ENCODE data around the gene CLEC1A.

The CLEC1A gene

DNA sequence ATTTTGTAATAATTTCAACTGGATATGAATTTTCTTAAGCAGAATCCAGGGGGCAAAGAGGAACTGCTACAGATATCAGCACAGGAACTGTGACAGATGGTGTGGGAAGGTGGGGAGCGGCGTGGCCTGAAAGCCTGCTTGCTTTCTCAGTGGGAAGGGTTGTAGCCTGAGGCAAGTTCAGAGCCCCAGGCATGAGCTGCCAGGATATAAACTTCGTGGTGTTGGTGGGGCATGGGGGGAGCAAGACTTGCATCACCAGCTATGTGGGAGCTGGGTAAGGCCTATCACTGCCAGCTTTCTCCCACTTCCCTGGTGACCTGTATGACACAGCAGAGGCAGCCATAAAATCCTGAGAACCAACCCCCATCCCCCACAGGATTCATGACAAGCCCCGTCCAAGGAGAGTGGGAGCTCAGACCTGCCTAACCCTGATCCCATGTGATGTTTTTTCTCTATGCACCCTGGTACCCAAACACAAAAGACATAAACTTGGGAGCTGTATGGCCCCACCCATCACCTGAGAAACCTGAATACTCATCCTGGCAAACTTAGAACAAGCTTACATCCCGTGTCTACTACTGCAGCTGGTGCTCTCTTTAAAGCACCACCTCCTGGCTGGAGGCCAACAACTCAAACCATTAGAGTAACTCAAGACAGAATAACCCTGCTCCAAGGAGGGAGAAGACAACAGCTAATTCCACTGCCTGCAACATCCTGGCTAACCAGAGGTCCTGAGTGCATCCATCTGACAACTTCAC, 16.5 kb downstream of the CLEC1A start:
- no peak overlapping the region for H3K4me2 ChIP-seq

DNA sequence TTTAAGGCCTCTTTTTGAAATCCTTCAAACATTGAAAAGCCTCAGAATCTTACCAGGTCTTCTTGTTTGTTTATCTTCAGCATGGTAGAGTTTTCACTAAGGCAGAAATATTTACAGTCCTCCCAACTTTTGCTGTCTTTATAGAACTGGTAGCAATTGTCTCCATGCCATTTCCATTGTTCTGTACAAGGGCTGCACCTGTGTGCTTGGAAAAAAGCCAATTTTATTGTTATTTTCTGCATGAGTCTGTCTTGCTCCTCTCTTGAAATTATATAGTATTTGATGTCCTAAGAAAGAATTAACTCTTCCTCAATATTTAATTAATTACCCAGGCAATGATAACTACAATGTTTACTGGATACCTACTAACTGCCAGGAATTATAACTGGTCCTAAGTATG, 23.3 kb downstream of the CLEC1A start:
- no peaks in the 10 kb centered on the region for H3K36me3 ChIP-seq
- no peaks in the 10 kb centered on the region for H3K27me3 ChIP-seq
- no peaks in the 10 kb centered on the region for H4K20me1 ChIP-seq
- no peak for TF ChIP-seq Cebpa-rat (IDR thresholded peaks at IDR 0.05)
- no peak overlapping the region for H3K4me2 ChIP-seq
- peaks cover 27% of the 10 kb centered on the region for H3K4me1 ChIP-seq
- no peak overlapping the region for H3K4me3 ChIP-seq
- H3K9me3 ChIP-seq: peaks cover 11% of the 10 kb centered on the region
- no peak overlapping the region for H3K9ac ChIP-seq
- H3K27ac ChIP-seq: no peak overlapping the region

More for the DNA sequence above, 16.5 kb downstream of the CLEC1A start:
- Histone ChIP-seq H3K27ac (no peak overlapping the region), H4K20me1 (no peaks in the 10 kb centered on the region), H3K4me3 (no peak overlapping the region), H3K36me3 (no peaks in the 10 kb centered on the region), H3K9ac (no peak overlapping the region), H3K9me3 (peaks cover 52% of the 10 kb centered on the region), H3K27me3 (no peaks in the 10 kb centered on the region), H3K4me1 (peaks cover 27% of the 10 kb centered on the region)
- no peak for TF ChIP-seq Cebpa-rat (IDR thresholded peaks at IDR 0.05)

DNA sequence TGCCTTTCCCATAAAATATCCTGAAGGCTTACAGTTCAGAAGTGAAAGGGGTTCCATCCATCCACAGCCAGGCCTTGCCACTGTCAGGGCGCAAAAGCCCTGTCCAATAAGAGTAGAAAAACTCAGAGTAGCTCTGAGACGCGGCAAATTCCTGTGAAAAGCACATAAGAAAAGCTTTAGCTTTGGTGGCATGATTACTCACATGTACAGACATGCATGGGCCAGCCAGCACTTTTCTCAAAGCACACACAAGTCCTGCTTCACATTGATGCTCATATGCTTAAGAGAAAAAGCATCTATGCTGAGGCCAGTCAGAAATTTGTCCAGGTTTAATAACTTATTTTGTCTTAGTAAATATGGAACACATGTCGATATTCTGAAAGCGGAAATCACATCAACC, 25.5 kb downstream of the CLEC1A start:
- Histone ChIP-seq H4K20me1 (no peaks in the 10 kb centered on the region), H3K4me1 (peaks cover 9% of the 10 kb centered on the region), H3K9ac (no peak overlapping the region), H3K36me3 (no peaks in the 10 kb centered on the region), H3K4me3 (no peak overlapping the region), H3K27me3 (no peaks in the 10 kb centered on the region), H3K4me2 (no peak overlapping the region), H3K9me3 (no peaks in the 10 kb centered on the region), H3K27ac (no peak overlapping the region)
- TF ChIP-seq Cebpa-rat (IDR thresholded peaks at IDR 0.05): no peak

DNA sequence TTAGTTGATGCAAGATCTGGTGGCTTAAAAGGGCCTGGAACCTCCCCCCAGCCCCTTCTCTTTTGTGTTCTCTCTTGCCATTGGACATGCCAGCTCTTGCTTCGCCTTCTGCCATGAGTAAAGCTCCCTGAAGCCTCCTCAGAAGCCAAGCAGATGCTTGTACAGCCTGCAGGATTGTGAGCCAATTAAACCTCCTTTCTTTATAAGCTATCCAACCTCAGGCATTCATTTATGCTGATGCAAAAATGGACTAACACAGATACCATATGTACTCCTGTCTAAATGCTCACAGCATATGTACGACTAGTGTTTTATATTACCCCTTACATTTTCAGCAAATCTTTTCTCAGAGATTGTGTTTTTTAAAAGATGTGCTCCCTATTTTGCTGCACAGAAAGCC, 26.7 kb downstream of the CLEC1A start:
- no peaks in the 10 kb centered on the region for H3K36me3 ChIP-seq
- H3K4me3 ChIP-seq: no peak overlapping the region
- H3K4me1 ChIP-seq: peaks cover 8% of the 10 kb centered on the region
- H3K27me3 ChIP-seq: no peaks in the 10 kb centered on the region
- no peaks in the 10 kb centered on the region for H3K9me3 ChIP-seq
- no peaks in the 10 kb centered on the region for H4K20me1 ChIP-seq
- no peak for TF ChIP-seq Cebpa-rat (IDR thresholded peaks at IDR 0.05)
- no peak overlapping the region for H3K4me2 ChIP-seq
- H3K9ac ChIP-seq: no peak overlapping the region
- no peak overlapping the region for H3K27ac ChIP-seq

DNA sequence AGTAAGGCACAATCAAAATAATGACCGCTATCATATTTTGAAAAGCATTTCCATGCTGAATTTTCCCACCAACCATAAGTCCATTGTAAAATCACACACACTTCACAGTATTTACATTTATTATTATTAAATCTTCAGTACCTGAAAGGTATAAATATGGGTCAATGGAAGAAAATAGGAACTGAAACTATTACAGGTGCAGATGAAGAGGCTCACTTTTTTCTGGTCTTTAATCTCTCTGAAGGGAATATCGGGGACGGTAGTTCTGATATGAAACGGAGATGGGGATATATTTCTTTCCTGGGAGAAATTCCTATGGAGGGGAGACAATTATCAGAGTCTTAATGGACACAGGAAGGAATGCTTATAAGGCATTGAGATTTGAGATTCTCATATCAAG, 28.4 kb downstream of the CLEC1A start:
- Histone ChIP-seq H3K9me3 (no peaks in the 10 kb centered on the region), H3K27ac (no peak overlapping the region), H3K4me1 (peaks cover 8% of the 10 kb centered on the region), H3K36me3 (no peaks in the 10 kb centered on the region), H3K27me3 (no peaks in the 10 kb centered on the region), H3K4me2 (no peak overlapping the region), H3K9ac (no peak overlapping the region), H3K4me3 (no peak overlapping the region), H4K20me1 (no peaks in the 10 kb centered on the region)
- TF ChIP-seq Cebpa-rat (IDR thresholded peaks at IDR 0.05): no peak

DNA sequence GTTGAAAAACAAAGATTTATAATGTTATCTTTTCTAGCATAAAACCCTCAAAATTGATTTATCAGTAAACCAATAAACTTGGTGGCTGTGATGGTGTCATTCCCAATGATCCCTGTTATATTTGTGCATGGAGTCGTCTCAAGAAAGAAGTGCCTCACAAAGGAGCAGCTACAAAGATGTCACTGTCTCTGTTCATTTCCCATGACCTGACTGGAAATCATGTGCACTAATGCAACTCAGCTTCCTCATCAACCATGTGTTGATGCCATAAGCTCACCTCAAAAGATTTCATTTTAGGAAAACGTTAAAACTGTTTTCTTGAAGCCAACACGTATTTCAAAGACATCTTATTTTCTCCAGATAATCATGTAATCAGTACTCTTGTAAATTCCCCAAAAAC, 28.8 kb downstream of the CLEC1A start:
- Histone ChIP-seq H3K9me3 (no peaks in the 10 kb centered on the region), H3K4me3 (no peak overlapping the region), H3K36me3 (no peaks in the 10 kb centered on the region), H4K20me1 (no peaks in the 10 kb centered on the region), H3K4me1 (peaks cover 12% of the 10 kb centered on the region), H3K27me3 (no peaks in the 10 kb centered on the region), H3K4me2 (no peak overlapping the region), H3K27ac (no peak overlapping the region), H3K9ac (no peak overlapping the region)
- TF ChIP-seq Cebpa-rat (IDR thresholded peaks at IDR 0.05): no peak

DNA sequence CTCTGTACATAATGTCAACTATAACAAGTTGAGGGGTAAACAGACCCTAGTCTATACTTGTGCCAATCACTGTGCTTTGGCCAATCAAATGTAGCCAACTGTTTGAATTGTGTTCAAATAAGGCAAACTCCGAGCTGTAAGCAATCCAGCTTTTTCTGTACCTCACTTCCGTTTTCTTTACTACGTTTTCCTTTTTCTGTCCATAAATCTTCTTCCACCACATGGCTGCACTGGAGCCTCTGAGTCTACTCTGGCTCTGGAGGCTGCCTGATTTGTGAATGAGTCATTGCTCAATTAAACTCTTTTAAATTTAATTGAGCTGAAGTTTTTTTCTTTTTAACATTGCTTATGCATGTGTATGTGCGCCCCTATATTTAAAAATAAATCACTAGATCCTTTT, 29.7 kb downstream of the CLEC1A start:
- Histone ChIP-seq H3K4me1 (peaks cover 12% of the 10 kb centered on the region), H3K4me3 (no peak overlapping the region), H3K9ac (no peak overlapping the region), H3K4me2 (no peak overlapping the region), H3K27me3 (no peaks in the 10 kb centered on the region), H4K20me1 (no peaks in the 10 kb centered on the region), H3K36me3 (no peaks in the 10 kb centered on the region), H3K27ac (no peak overlapping the region), H3K9me3 (no peaks in the 10 kb centered on the region)
- no peak for TF ChIP-seq Cebpa-rat (IDR thresholded peaks at IDR 0.05)

DNA sequence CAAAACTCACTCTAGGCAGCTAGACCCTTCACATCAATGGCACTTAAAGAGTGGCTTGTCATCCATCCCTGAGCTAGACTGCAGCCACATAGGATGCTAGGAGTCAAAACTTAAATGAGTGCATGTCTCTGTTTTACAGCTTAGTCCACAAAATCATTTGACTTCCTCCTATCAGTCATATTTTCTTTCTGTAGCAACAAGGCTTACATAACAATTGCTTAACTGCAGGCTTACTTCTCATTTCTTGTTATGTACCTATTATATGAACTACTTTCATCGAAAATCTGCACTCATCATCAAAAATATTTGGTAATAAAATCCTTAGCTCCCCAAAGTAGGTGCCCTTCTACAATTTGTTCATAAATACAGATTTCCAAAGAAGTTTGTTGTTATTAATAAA, 30.1 kb downstream of the CLEC1A start:
- Histone ChIP-seq H3K27me3 (no peaks in the 10 kb centered on the region), H4K20me1 (no peaks in the 10 kb centered on the region), H3K4me2 (no peak overlapping the region), H3K4me1 (peaks cover 12% of the 10 kb centered on the region), H3K4me3 (no peak overlapping the region), H3K27ac (no peak overlapping the region), H3K36me3 (no peaks in the 10 kb centered on the region), H3K9me3 (no peaks in the 10 kb centered on the region), H3K9ac (no peak overlapping the region)
- TF ChIP-seq Cebpa-rat (IDR thresholded peaks at IDR 0.05): no peak

DNA sequence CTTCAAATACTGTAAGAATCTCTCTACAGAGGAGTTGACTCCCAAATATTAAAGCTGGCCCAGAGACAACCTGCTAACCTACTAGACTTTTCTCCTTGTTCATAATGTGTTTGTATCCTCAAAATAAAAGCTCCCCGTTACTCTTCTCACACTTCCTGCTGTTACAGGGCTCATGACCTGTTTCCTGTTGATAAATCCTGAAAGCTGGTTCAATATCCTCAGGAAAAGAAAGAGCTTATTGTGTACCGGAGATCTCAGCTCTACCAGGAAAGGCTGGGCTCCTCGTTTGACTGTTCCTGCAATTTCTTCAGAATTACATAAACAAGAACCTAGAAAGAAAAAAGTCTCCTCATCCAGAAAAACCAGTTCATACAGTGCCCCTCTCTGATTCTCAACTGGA, 30.8 kb downstream of the CLEC1A start:
- Histone ChIP-seq H3K4me3 (no peak overlapping the region), H3K27ac (no peak overlapping the region), H3K4me2 (peak overlapping the region; percentile 56), H3K9ac (no peak overlapping the region), H3K4me1 (peaks cover 12% of the 10 kb centered on the region), H3K36me3 (no peaks in the 10 kb centered on the region), H3K9me3 (no peaks in the 10 kb centered on the region), H4K20me1 (no peaks in the 10 kb centered on the region), H3K27me3 (no peaks in the 10 kb centered on the region)
- TF ChIP-seq Cebpa-rat (IDR thresholded peaks at IDR 0.05): no peak

DNA sequence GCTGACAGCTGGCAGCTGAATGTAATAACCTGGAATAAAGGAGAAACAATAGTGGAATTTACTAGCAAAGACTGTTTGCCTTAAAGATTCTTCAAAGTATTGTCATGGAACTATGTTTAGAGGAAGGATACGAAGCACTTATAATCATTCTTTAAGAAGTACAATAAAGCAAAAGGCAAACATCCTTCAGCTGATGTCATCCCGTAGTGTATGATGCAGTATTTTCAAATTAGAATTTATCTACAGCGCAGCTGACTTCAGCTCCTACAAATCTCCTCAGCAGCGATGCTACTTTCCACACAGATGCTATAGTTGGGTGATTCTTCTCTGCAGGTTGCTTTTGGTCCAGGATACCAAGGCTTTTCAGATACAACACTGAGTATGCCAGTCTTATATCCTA, 31.5 kb downstream of the CLEC1A start:
- Histone ChIP-seq H4K20me1 (no peaks in the 10 kb centered on the region), H3K9me3 (no peaks in the 10 kb centered on the region), H3K4me3 (no peak overlapping the region), H3K4me1 (peaks cover 12% of the 10 kb centered on the region), H3K9ac (no peak overlapping the region), H3K27ac (no peak overlapping the region), H3K36me3 (no peaks in the 10 kb centered on the region), H3K27me3 (no peaks in the 10 kb centered on the region), H3K4me2 (no peak overlapping the region)
- TF ChIP-seq Cebpa-rat (IDR thresholded peaks at IDR 0.05): no peak

DNA sequence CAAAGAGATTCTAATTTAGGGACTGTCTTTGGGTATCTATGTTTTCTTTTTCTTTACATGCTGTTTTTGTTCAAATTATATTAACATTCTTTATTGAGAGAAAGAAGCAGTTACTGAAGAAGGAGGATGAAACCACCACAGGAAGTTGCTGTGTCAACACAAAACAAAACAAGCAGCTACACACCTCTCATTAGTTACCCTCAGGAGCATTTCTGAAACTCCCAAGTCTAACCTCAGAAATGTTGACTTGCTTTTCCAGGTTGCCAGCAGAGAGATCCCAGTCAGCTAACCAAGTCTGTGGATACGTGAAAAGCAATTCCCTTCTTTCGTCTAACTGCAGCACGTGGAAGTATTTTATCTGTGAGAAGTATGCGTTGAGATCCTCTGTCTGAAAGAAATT, 33.5 kb downstream of the CLEC1A start:
- H3K27ac ChIP-seq: no peak overlapping the region
- H3K4me2 ChIP-seq: 0 out of 2 replicates have a peak overlapping the region, but pooled peaks have one; percentile 0
- H4K20me1 ChIP-seq: no peaks in the 10 kb centered on the region
- H3K36me3 ChIP-seq: no peaks in the 10 kb centered on the region
- no peak for TF ChIP-seq Cebpa-rat (IDR thresholded peaks at IDR 0.05)
- peaks cover 12% of the 10 kb centered on the region for H3K4me1 ChIP-seq
- H3K4me3 ChIP-seq: no peak overlapping the region
- no peak overlapping the region for H3K9ac ChIP-seq
- no peaks in the 10 kb centered on the region for H3K9me3 ChIP-seq
- H3K27me3 ChIP-seq: no peaks in the 10 kb centered on the region
